HG02852 (cell line): ENCODE results near the gene PTPRN2.
"Not testable (repeated sequence)": the region's sequence is repeated elsewhere in the genome, so short reads cannot be mapped to it uniquely, and the experiment has no call there.

ENCODE experiments used
- ATAC-seq: cut with Tn5 transposase; IDR thresholded peaks from one replicate; pipeline ENCODE4 v1.9.1; 2021; ENCODE audit warnings: mild to moderate bottlenecking, moderate library complexity; ENCODE audit not compliant: unreplicated experiment

The PTPRN2 gene

GRCh38 chr7:158356454-158356853 is 231.2 kb downstream of the PTPRN2 start:
- no peak for ATAC-seq

- ATAC-seq: no peak
Observed at GRCh38 chr7:158355456-158356065, 232.1 kb downstream of the PTPRN2 start.

GRCh38 chr7:158354861-158355260 is 232.8 kb downstream of the PTPRN2 start:
- no peak for ATAC-seq

GRCh38 chr7:158353606-158354570 is 233.7 kb downstream of the PTPRN2 start:
- no peak for ATAC-seq

GRCh38 chr7:158351899-158352729 is 235.5 kb downstream of the PTPRN2 start:
- not testable (repeated sequence) for ATAC-seq

GRCh38 chr7:158351481-158351880 is 236.1 kb downstream of the PTPRN2 start:
- ATAC-seq: no peak

GRCh38 chr7:158351051-158351450 is 236.6 kb downstream of the PTPRN2 start:
- no peak for ATAC-seq

- no peak for ATAC-seq
Observed at GRCh38 chr7:158350166-158350900, 237.3 kb downstream of the PTPRN2 start.

GRCh38 chr7:158348446-158348845 is 239.2 kb downstream of the PTPRN2 start:
- no peak for ATAC-seq

- ATAC-seq: not testable (repeated sequence)
Observed at GRCh38 chr7:158348039-158348438, 239.6 kb downstream of the PTPRN2 start.

GRCh38 chr7:158345731-158346130 is 241.9 kb downstream of the PTPRN2 start:
- ATAC-seq: no peak

GRCh38 chr7:158344706-158345300 is 242.8 kb downstream of the PTPRN2 start:
- no peak for ATAC-seq

GRCh38 chr7:158343936-158344455 is 243.6 kb downstream of the PTPRN2 start:
- no peak for ATAC-seq

- ATAC-seq: no peak
Observed at GRCh38 chr7:158343526-158343925, 244.1 kb downstream of the PTPRN2 start.

- ATAC-seq: not testable (repeated sequence)
Observed at GRCh38 chr7:158341097-158341496, 246.5 kb downstream of the PTPRN2 start.

GRCh38 chr7:158336952-158337351 is 250.7 kb downstream of the PTPRN2 start:
- ATAC-seq: not testable (repeated sequence)

- ATAC-seq: not testable (repeated sequence)
Observed at GRCh38 chr7:158332516-158332915, 255.1 kb downstream of the PTPRN2 start.

GRCh38 chr7:158331826-158332450 is 255.7 kb downstream of the PTPRN2 start:
- not testable (repeated sequence) for ATAC-seq

GRCh38 chr7:158329686-158330085 is 257.9 kb downstream of the PTPRN2 start:
- ATAC-seq: no peak
